Measurements from ENCODE around the gene SCN4B. TPM values are rescaled to one million over a fixed set of nuclear protein-coding genes. Genes with fewer than 3 reads are reported as not detected.

The SCN4B gene
- total RNA-seq, 1 donor from 2014 or later: 0.89 TPM

GRCh38 chr11:118172356-118172755 lies 19.7 kb upstream of the SCN4B start:
- Mint-ChIP-seq H3K4me1 (ENCODE audit: low read depth, unreplicated experiment) (peaks cover 19% of the 10 kb centered on the region), H3K9me3 (ENCODE audit: unreplicated experiment) (no peaks in the 10 kb centered on the region), H3K36me3 (ENCODE audit: low read depth, unreplicated experiment) (no peaks in the 10 kb centered on the region), H3K4me3 (ENCODE audit: unreplicated experiment) (no peak overlapping the region), H3K27me3 (ENCODE audit: low read depth, unreplicated experiment) (peaks cover 84% of the 10 kb centered on the region), H3K27ac (ENCODE audit: unreplicated experiment) (no peak overlapping the region)
- Histone ChIP-seq H3K27ac (ENCODE audit: low read depth, low read length) (no peak overlapping the region), H3K9ac (ENCODE audit: low read length) (no peak overlapping the region), H3K9me3 (ENCODE audit: insufficient read depth, low read depth, low read length) (no peaks in the 10 kb centered on the region), H3K27me3 (ENCODE audit: insufficient read depth, low read length) (peaks cover 34% of the 10 kb centered on the region), H3K36me3 (ENCODE audit: insufficient read depth, low read length) (no peaks in the 10 kb centered on the region), H3K4me1 (ENCODE audit: insufficient read depth, low read length) (no peaks in the 10 kb centered on the region), H3K4me3 (ENCODE audit: insufficient read depth, low read depth, low read length) (no peak overlapping the region), H3K79me2 (ENCODE audit: insufficient read depth, low read length) (no peaks in the 10 kb centered on the region), H3K4me2 (ENCODE audit: low read length) (no peak overlapping the region), H2AFZ (ENCODE audit: low read depth, low read length) (no peak overlapping the region), H4K20me1 (ENCODE audit: insufficient read depth, low read length) (no peaks in the 10 kb centered on the region)
- DNase-seq (ENCODE audit: low read depth): no peak
- TF ChIP-seq EZH2 (IDR thresholded peaks at IDR 0.05; ENCODE audit: insufficient read depth, low read length) (no peak), CTCF (IDR thresholded peaks at IDR 0.05; ENCODE audit: insufficient read depth, low read depth, low read length) (no peak)
- no peak for FAIRE-seq

DNA sequence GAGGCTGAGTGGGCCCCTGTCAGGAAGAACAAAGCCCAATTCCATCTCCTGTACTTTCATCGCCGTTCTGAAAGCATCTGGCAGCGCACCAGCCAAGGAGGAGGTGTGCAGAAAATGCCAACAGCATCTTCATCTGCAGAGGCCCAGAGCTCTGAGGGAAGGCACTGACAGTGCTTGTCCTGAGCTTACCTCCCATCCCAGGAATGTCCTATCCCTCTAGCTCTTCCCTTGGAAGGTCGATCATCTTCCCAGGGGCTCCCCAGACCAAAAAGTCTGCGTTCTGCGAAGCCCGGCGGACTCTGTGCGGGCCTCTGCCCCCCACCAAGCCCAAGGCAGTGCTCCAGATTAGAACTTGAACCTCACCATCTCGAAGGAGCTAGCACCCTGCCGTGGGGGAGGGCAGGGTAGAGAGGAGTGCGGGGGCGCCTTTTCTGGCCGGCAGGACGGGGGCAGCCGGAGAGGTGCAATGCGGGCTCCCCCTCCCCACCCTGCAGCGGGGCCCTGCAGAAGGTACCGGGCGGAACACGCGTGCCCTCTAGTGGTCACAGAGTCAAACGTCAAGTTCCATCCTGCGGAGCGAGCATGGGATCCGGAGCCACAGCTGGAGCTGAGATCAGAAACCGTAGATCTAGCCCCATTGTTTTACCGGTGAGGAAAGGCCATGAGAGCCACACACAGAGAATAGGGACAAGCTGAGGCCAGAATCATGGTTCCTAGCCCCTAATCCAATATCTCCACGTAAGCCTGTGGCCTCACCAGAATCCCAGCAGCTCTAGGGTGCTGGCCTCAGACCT lies 18.8 kb upstream of the SCN4B start:
- no peaks in the 10 kb centered on the region for H4K20me1 ChIP-seq (ENCODE audit: insufficient read depth, low read length)
- H3K4me1 ChIP-seq (ENCODE audit: insufficient read depth, low read length): no peaks in the 10 kb centered on the region
- peak overlapping the region; percentile 7 for H3K4me2 ChIP-seq (ENCODE audit: low read length)
- H3K27me3 Mint-ChIP-seq (ENCODE audit: low read depth, unreplicated experiment): peaks cover 88% of the 10 kb centered on the region
- no peaks in the 10 kb centered on the region for H3K9me3 Mint-ChIP-seq (ENCODE audit: unreplicated experiment)
- H3K4me3 ChIP-seq (ENCODE audit: insufficient read depth, low read depth, low read length): no peak overlapping the region
- H3K36me3 Mint-ChIP-seq (ENCODE audit: low read depth, unreplicated experiment): no peaks in the 10 kb centered on the region
- H3K27ac Mint-ChIP-seq (ENCODE audit: unreplicated experiment): no peak overlapping the region
- peaks cover 34% of the 10 kb centered on the region for H3K27me3 ChIP-seq (ENCODE audit: insufficient read depth, low read length)
- no peak overlapping the region for H3K27ac ChIP-seq (ENCODE audit: low read depth, low read length)
- H3K36me3 ChIP-seq (ENCODE audit: insufficient read depth, low read length): no peaks in the 10 kb centered on the region
- H3K9ac ChIP-seq (ENCODE audit: low read length): no peak overlapping the region
- TF ChIP-seq CTCF (IDR thresholded peaks at IDR 0.05; ENCODE audit: insufficient read depth, low read depth, low read length) (peak; percentile 69), EZH2 (IDR thresholded peaks at IDR 0.05; ENCODE audit: insufficient read depth, low read length) (no peak)
- no peaks in the 10 kb centered on the region for H3K79me2 ChIP-seq (ENCODE audit: insufficient read depth, low read length)
- H3K9me3 ChIP-seq (ENCODE audit: insufficient read depth, low read depth, low read length): no peaks in the 10 kb centered on the region
- H3K4me3 Mint-ChIP-seq (ENCODE audit: unreplicated experiment): no peak overlapping the region
- FAIRE-seq: no peak
- DNase-seq (ENCODE audit: low read depth): peak; percentile 10
- peak overlapping the region; percentile 49 for H2AFZ ChIP-seq (ENCODE audit: low read depth, low read length)
- H3K4me1 Mint-ChIP-seq (ENCODE audit: low read depth, unreplicated experiment): peaks cover 18% of the 10 kb centered on the region

GRCh38 chr11:118170882-118171268 lies 18.3 kb upstream of the SCN4B start:
- H3K27me3 Mint-ChIP-seq (ENCODE audit: low read depth, unreplicated experiment): peaks cover 84% of the 10 kb centered on the region
- no peak overlapping the region for H2AFZ ChIP-seq (ENCODE audit: low read depth, low read length)
- no peak for DNase-seq (ENCODE audit: low read depth)
- H4K20me1 ChIP-seq (ENCODE audit: insufficient read depth, low read length): no peaks in the 10 kb centered on the region
- peaks cover 30% of the 10 kb centered on the region for H3K27me3 ChIP-seq (ENCODE audit: insufficient read depth, low read length)
- H3K36me3 ChIP-seq (ENCODE audit: insufficient read depth, low read length): no peaks in the 10 kb centered on the region
- no peaks in the 10 kb centered on the region for H3K4me1 ChIP-seq (ENCODE audit: insufficient read depth, low read length)
- no peaks in the 10 kb centered on the region for H3K9me3 ChIP-seq (ENCODE audit: insufficient read depth, low read depth, low read length)
- H3K27ac Mint-ChIP-seq (ENCODE audit: unreplicated experiment): no peak overlapping the region
- H3K36me3 Mint-ChIP-seq (ENCODE audit: low read depth, unreplicated experiment): no peaks in the 10 kb centered on the region
- no peak for TF ChIP-seq EZH2 (IDR thresholded peaks at IDR 0.05; ENCODE audit: insufficient read depth, low read length)
- no peak for TF ChIP-seq CTCF (IDR thresholded peaks at IDR 0.05; ENCODE audit: insufficient read depth, low read depth, low read length)
- H3K4me3 Mint-ChIP-seq (ENCODE audit: unreplicated experiment): no peak overlapping the region
- H3K9me3 Mint-ChIP-seq (ENCODE audit: unreplicated experiment): no peaks in the 10 kb centered on the region
- H3K27ac ChIP-seq (ENCODE audit: low read depth, low read length): no peak overlapping the region
- H3K4me2 ChIP-seq (ENCODE audit: low read length): no peak overlapping the region
- peaks cover 12% of the 10 kb centered on the region for H3K4me1 Mint-ChIP-seq (ENCODE audit: low read depth, unreplicated experiment)
- FAIRE-seq: no peak
- no peak overlapping the region for H3K9ac ChIP-seq (ENCODE audit: low read length)
- no peak overlapping the region for H3K4me3 ChIP-seq (ENCODE audit: insufficient read depth, low read depth, low read length)
- no peaks in the 10 kb centered on the region for H3K79me2 ChIP-seq (ENCODE audit: insufficient read depth, low read length)
